H9 (cell line): ENCODE data around the gene DIAPH2. TPM values are rescaled to one million over a fixed set of nuclear protein-coding genes. Genes with fewer than 3 reads are reported as not detected.

Experiments
- DNase-seq: peaks from one replicate; pipeline ENCODE4 v3.0.0-alpha.2; 2017
- H2AFZ ChIP-seq: one replicate; pipeline ENCODE4 v1.6.1; 2013; ENCODE audit warnings: mild to moderate bottlenecking, low read length, control low read depth, moderate library complexity
- H2AK5ac ChIP-seq: 2 replicates; pipeline ENCODE4 v1.6.1; 2013; ENCODE audit warnings: low read length, control low read depth, mixed read lengths; ENCODE audit not compliant: insufficient read length
- H2BK120ac ChIP-seq: one replicate; pipeline ENCODE4 v1.6.1; 2013; ENCODE audit warnings: low read depth, mild to moderate bottlenecking, low read length, control low read depth, inconsistent platforms; ENCODE audit not compliant: poor library complexity, severe bottlenecking
- H2BK12ac ChIP-seq: 2 replicates; pipeline ENCODE4 v1.6.1; 2013; ENCODE audit warnings: low read length, control low read depth, mixed read lengths, low read depth; ENCODE audit not compliant: insufficient read length
- H2BK15ac ChIP-seq: 2 replicates; pipeline ENCODE4 v1.6.1; 2013; ENCODE audit warnings: low read depth, low read length, control low read depth
- H2BK20ac ChIP-seq: one replicate; pipeline ENCODE4 v1.6.1; 2013; ENCODE audit warnings: low read depth, mild to moderate bottlenecking, low read length, control low read depth, inconsistent platforms; ENCODE audit not compliant: poor library complexity, severe bottlenecking
- H2BK5ac ChIP-seq: 2 replicates; pipeline ENCODE4 v1.6.1; 2013; ENCODE audit warnings: low read length, control low read depth, mixed read lengths; ENCODE audit not compliant: insufficient read length
- H3K14ac ChIP-seq: 2 replicates; pipeline ENCODE4 v1.6.1; 2013; ENCODE audit warnings: low read length, control low read depth; ENCODE audit not compliant: insufficient read depth
- H3K18ac ChIP-seq: 2 replicates; pipeline ENCODE4 v1.6.1; 2013; ENCODE audit warnings: low read depth, mild to moderate bottlenecking, mixed read lengths, low read length, control low read depth; ENCODE audit not compliant: insufficient read length
- H3K23ac ChIP-seq: 2 replicates; pipeline ENCODE4 v1.6.1; 2013; ENCODE audit warnings: low read length, control low read depth, mixed read lengths, low read depth; ENCODE audit not compliant: insufficient read length
- H3K23me2 ChIP-seq: 2 replicates; pipeline ENCODE4 v1.6.1; 2013; ENCODE audit warnings: low read depth, mild to moderate bottlenecking, mixed read lengths, low read length, control low read depth; ENCODE audit not compliant: insufficient read length, poor library complexity, severe bottlenecking
- H3K27ac ChIP-seq: 2 replicates; pipeline ENCODE4 v1.5.1; 2013; ENCODE audit warnings: low read length, control low read depth, mixed read lengths, low read depth; ENCODE audit not compliant: insufficient read length
- H3K27me3 ChIP-seq: 2 replicates; pipeline ENCODE4 v1.6.1; 2013; ENCODE audit warnings: low read length, control low read depth, inconsistent platforms; ENCODE audit not compliant: insufficient read depth
- H3K4ac ChIP-seq: 2 replicates; pipeline ENCODE4 v1.6.1; 2013; ENCODE audit warnings: low read depth, mild to moderate bottlenecking, control low read depth, inconsistent platforms, low read length, moderate library complexity
- H3K4me1 ChIP-seq: 2 replicates; pipeline ENCODE4 v1.6.1; 2013; ENCODE audit warnings: low read length, control low read depth, inconsistent platforms; ENCODE audit not compliant: insufficient read depth
- H3K4me2 ChIP-seq: 2 replicates; pipeline ENCODE4 v1.6.1; 2013; ENCODE audit warnings: low read length, control low read depth, mixed read lengths; ENCODE audit not compliant: insufficient read length, insufficient read depth
- H3K56ac ChIP-seq: 2 replicates; pipeline ENCODE4 v1.6.1; 2013; ENCODE audit warnings: low read depth, mild to moderate bottlenecking, mixed read lengths, low read length, control low read depth; ENCODE audit not compliant: insufficient read length
- H3K79me1 ChIP-seq: 2 replicates; pipeline ENCODE4 v1.6.1; 2013; ENCODE audit warnings: low read depth, mild to moderate bottlenecking, moderate library complexity, low read length, control low read depth, inconsistent platforms; ENCODE audit not compliant: insufficient read depth, poor library complexity, severe bottlenecking
- H3K79me2 ChIP-seq: 2 replicates; pipeline ENCODE4 v1.6.1; 2013; ENCODE audit warnings: low read length, control low read depth, inconsistent platforms; ENCODE audit not compliant: insufficient read depth
- H3K9ac ChIP-seq: 2 replicates; pipeline ENCODE4 v1.6.1; 2013; ENCODE audit warnings: low read length, control low read depth, mixed read lengths; ENCODE audit not compliant: insufficient read length; ENCODE audit errors: extremely low read depth
- H3K9me3 ChIP-seq: one replicate; pipeline ENCODE4 v1.6.1; 2013; ENCODE audit warnings: low read depth, low read length, inconsistent platforms; ENCODE audit not compliant: control insufficient read depth
- H3T11ph ChIP-seq: one replicate; pipeline ENCODE4 v1.6.1; 2013; ENCODE audit warnings: mild to moderate bottlenecking, low read length, control low read depth, inconsistent platforms
- H4K20me1 ChIP-seq: one replicate; pipeline ENCODE4 v1.6.1; 2013; ENCODE audit not compliant: control insufficient read depth, insufficient read length, insufficient read depth
- H4K5ac ChIP-seq: 2 replicates; pipeline ENCODE4 v1.6.1; 2013; ENCODE audit warnings: low read depth, mild to moderate bottlenecking, mixed read lengths, low read length, control low read depth; ENCODE audit not compliant: insufficient read length
- H4K8ac ChIP-seq: replicated peaks from 2 replicates; pipeline ENCODE4 v1.6.1; 2013; ENCODE audit warnings: low read length, control low read depth, mixed read lengths, low read depth; ENCODE audit not compliant: insufficient read length
- H4K91ac ChIP-seq: 2 replicates; pipeline ENCODE4 v1.6.1; 2013; ENCODE audit warnings: low read depth, mild to moderate bottlenecking, moderate library complexity, mixed read lengths, low read length, control low read depth; ENCODE audit not compliant: insufficient read length
- H3K27ac Mint-ChIP-seq, 3 experiments: 2 replicates in 2 of 3; 3 replicates in 1 of 3; pipeline ENCODE4 v1.8.0; 2020 to 2021; ENCODE audit warnings: mixed read lengths in 3 of 3, mild to moderate bottlenecking in 1 of 3, moderate library complexity in 1 of 3
- H3K27me3 Mint-ChIP-seq: 2 replicates; pipeline ENCODE4 v1.8.0; 2021; ENCODE audit warnings: low read depth, mild to moderate bottlenecking, moderate library complexity, mixed read lengths
- H3K36me3 Mint-ChIP-seq, 3 experiments: 2 replicates in 2 of 3; 3 replicates in 1 of 3; pipeline ENCODE4 v1.8.0; 2020 to 2021; ENCODE audit warnings: low read depth in 3 of 3, mixed read lengths in 3 of 3; ENCODE audit not compliant: insufficient read depth in 1 of 3
- H3K4me1 Mint-ChIP-seq, 2 experiments: 2 replicates each; pipeline ENCODE4 v1.8.0; 2020; ENCODE audit warnings: mixed read lengths in 2 of 2
- H3K4me3 Mint-ChIP-seq, 2 experiments: 2 replicates in 1 of 2; 3 replicates in 1 of 2; pipeline ENCODE4 v1.8.0; 2020 to 2021; ENCODE audit warnings: mild to moderate bottlenecking in 2 of 2, mixed read lengths in 2 of 2, moderate library complexity in 1 of 2
- H3K9me3 Mint-ChIP-seq, 2 experiments: 2 replicates in 1 of 2; 3 replicates in 1 of 2; pipeline ENCODE4 v1.8.0; 2020; ENCODE audit warnings: mild to moderate bottlenecking in 2 of 2, mixed read lengths in 2 of 2, moderate library complexity in 1 of 2
- CTCF ChIP-seq: fragments of 200-600 bp; sonication (generic); conservative IDR thresholded peaks from 3 replicates; pipeline ENCODE4 v1.8.0; 2021; ENCODE audit warnings: antibody characterized with exemption, mild to moderate bottlenecking
- total RNA-seq: library from RNA; stranded (reverse); gene quantifications from 2 replicates; pipeline ENCODE4 v1.2.1, GENCODE V29; 2021

The DIAPH2 gene
- total RNA-seq, 1 experiment from 2014 or later: 45.4 TPM

DNA sequence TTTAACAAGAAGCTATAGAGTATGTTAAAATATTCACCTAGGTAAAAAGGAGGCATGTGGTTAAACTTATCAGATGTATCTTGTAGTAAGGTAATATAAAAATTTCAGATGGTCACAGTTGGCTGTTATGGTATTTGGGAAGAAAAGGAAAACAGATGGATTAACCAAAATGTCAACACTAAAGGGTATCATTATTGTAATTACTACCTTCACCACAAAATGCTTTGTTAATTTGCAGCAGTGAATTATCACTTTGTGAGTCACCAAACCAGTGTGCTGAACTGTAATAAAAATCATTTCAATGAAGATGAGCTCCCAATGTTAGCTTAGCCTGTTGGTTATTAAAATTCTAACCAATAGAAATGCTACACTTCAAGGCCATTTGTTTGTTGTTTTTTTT, 432.9 kb downstream of the DIAPH2 start:
- H3K27ac ChIP-seq: no peak overlapping the region
- peaks cover 0 to 4% of the 10 kb centered on the region in 2 experiments; a peak in 2 of 5 replicates for H3K9me3 Mint-ChIP-seq
- no peak overlapping the region for H2BK5ac ChIP-seq
- H3K27me3 Mint-ChIP-seq: no peaks in the 10 kb centered on the region
- H3K27me3 ChIP-seq: no peaks in the 10 kb centered on the region
- H2BK120ac ChIP-seq: no peak overlapping the region
- no peak overlapping the region for H4K91ac ChIP-seq
- H4K20me1 ChIP-seq: no peaks in the 10 kb centered on the region
- H3K4me1 Mint-ChIP-seq: peaks cover 16 to 25% of the 10 kb centered on the region in 2 experiments
- H4K8ac ChIP-seq: no peak overlapping the region
- H3K27ac Mint-ChIP-seq: no peak overlapping the region
- no peak overlapping the region for H3K4me2 ChIP-seq
- H3K79me2 ChIP-seq: no peaks in the 10 kb centered on the region
- TF ChIP-seq CTCF: no peak
- H3K4me3 Mint-ChIP-seq: no peak overlapping the region
- no peak overlapping the region for H2AFZ ChIP-seq
- no peaks in the 10 kb centered on the region for H3K79me1 ChIP-seq
- H2BK20ac ChIP-seq: no peak overlapping the region
- H3K18ac ChIP-seq: no peak overlapping the region
- no peak overlapping the region for H3K4ac ChIP-seq
- H2BK12ac ChIP-seq: no peak overlapping the region
- H3T11ph ChIP-seq: no peak overlapping the region
- H3K9me3 ChIP-seq: no peaks in the 10 kb centered on the region
- H3K23ac ChIP-seq: no peak overlapping the region
- no peak overlapping the region for H3K56ac ChIP-seq
- no peak overlapping the region for H3K9ac ChIP-seq
- no peak overlapping the region for H2AK5ac ChIP-seq
- H3K14ac ChIP-seq: no peak overlapping the region
- H3K36me3 Mint-ChIP-seq: peaks cover 10 to 23% (median 13%) of the 10 kb centered on the region in 3 experiments
- DNase-seq: no peak
- H3K4me1 ChIP-seq: peaks cover 2% of the 10 kb centered on the region; the same call in 1 of the 2 replicates
- no peak overlapping the region for H4K5ac ChIP-seq
- H2BK15ac ChIP-seq: no peak overlapping the region
- no peaks in the 10 kb centered on the region for H3K23me2 ChIP-seq
